Measurements from ENCODE around the gene MCC.

GRCh38 chr5:113255579-113256386 lies 232.5 kb downstream of the MCC start:
- no peak for TF ChIP-seq CTCF (IDR thresholded peaks at IDR 0.05)
- TF ChIP-seq EZH2phosphoT487 (IDR thresholded peaks at IDR 0.05) = no peak
